Fibroblast of lung (primary cell): ENCODE results near the gene UHRF2. TPM values are rescaled to one million over a fixed set of nuclear protein-coding genes. Genes with fewer than 3 reads are reported as not detected.

Source experiments
- DNase-seq, 2 donors: peaks; one replicate each; pipeline versions ENCODE4 v3.0.0 to v3.0.0-alpha.2; 2010; ENCODE audit warnings: low read depth in 2 of 2
- H2AFZ ChIP-seq: 2 replicates; pipeline ENCODE4 v1.5.1; 2012; ENCODE audit warnings: low read length, control low read depth, inconsistent platforms
- H3K27ac ChIP-seq: 2 replicates; pipeline ENCODE4 v1.5.1; 2011; ENCODE audit warnings: low read length, control low read depth; ENCODE audit not compliant: insufficient read depth
- H3K27me3 ChIP-seq: 2 replicates; pipeline ENCODE4 v1.5.1; 2011; ENCODE audit warnings: mild to moderate bottlenecking, low read length; ENCODE audit not compliant: control insufficient read depth, insufficient read depth
- H3K36me3 ChIP-seq: 2 replicates; pipeline ENCODE4 v1.5.1; 2011; ENCODE audit warnings: low read length; ENCODE audit not compliant: control insufficient read depth, insufficient read depth
- H3K4me1 ChIP-seq: 2 replicates; pipeline ENCODE4 v1.5.1; 2011; ENCODE audit warnings: low read length; ENCODE audit not compliant: control insufficient read depth, insufficient read depth; ENCODE audit errors: extremely low read depth
- H3K4me2 ChIP-seq: 2 replicates; pipeline ENCODE4 v1.5.1; 2011; ENCODE audit warnings: low read length, control low read depth; ENCODE audit not compliant: insufficient read depth; ENCODE audit errors: extremely low read depth
- H3K4me3 ChIP-seq, 4 experiments: fragments of 200-600 bp in 1 of 4; sonication (generic) in 1 of 4; replicated peaks in 1 of 4; 2 replicates each; pipeline ENCODE4 v1.5.1; 2011 to 2016; ENCODE audit warnings: low read length in 4 of 4, low read depth in 3 of 4, mild to moderate bottlenecking in 3 of 4, control low read depth in 2 of 4, inconsistent platforms in 1 of 4, mixed read lengths in 1 of 4; ENCODE audit not compliant: insufficient read depth in 1 of 4; ENCODE audit errors: control extremely low read depth in 1 of 4
- H3K79me2 ChIP-seq: 2 replicates; pipeline ENCODE4 v1.5.1; 2012; ENCODE audit warnings: mild to moderate bottlenecking, low read length, inconsistent platforms; ENCODE audit not compliant: control insufficient read depth, insufficient read depth
- H3K9ac ChIP-seq: 2 replicates; pipeline ENCODE4 v1.5.1; 2011; ENCODE audit warnings: mild to moderate bottlenecking, low read length, control low read depth; ENCODE audit not compliant: insufficient read depth
- H3K9me3 ChIP-seq: 2 replicates; pipeline ENCODE4 v1.5.1; 2012; ENCODE audit warnings: low read depth, low read length; ENCODE audit not compliant: control insufficient read depth, insufficient read depth
- H4K20me1 ChIP-seq: 2 replicates; pipeline ENCODE4 v1.5.1; 2011; ENCODE audit warnings: low read length; ENCODE audit not compliant: control insufficient read depth, insufficient read depth; ENCODE audit errors: extremely low read depth
- EZH2 ChIP-seq: IDR thresholded peaks from 2 replicates; pipeline ENCODE4 v1.5.1; 2012; ENCODE audit warnings: low read length, control low read depth, mild to moderate bottlenecking; ENCODE audit errors: missing control alignments
- polyA plus RNA-seq, 2 donors: library from polyadenylated mRNA; depleted of rRNA in 1 of 2; stranded (reverse) in 1 of 2; unstranded in 1 of 2; fragments of >200 nt; gene quantifications; 2 replicates each; pipeline ENCODE4 v1.2.1, GENCODE V29; 2011 to 2012; ENCODE audit warnings: missing spikeins in 1 of 2
- total RNA-seq: library from RNA; depleted of rRNA; stranded (reverse); fragments of >200 nt; gene quantifications from 2 replicates; pipeline ENCODE4 v1.2.1, GENCODE V29; 2014
- TF ChIP-seq, protein P1 (sequence below), 2 donors: IDR thresholded peaks in 1 of 2; conservative IDR thresholded peaks in 1 of 2; 1 replicate in 1 of 2; 2 replicates in 1 of 2; pipeline ENCODE4 v1.5.1; 2011 to 2012; ENCODE audit warnings: low read length in 2 of 2, control low read depth in 1 of 2, inconsistent platforms in 1 of 2, low read depth in 1 of 2, mild to moderate bottlenecking in 1 of 2

The UHRF2 gene
- total and polyA plus RNA-seq, 2 donors (not counting 1 experiment from before 2014, with no cell fraction given): 28.8 to 81.7 TPM

DNA sequence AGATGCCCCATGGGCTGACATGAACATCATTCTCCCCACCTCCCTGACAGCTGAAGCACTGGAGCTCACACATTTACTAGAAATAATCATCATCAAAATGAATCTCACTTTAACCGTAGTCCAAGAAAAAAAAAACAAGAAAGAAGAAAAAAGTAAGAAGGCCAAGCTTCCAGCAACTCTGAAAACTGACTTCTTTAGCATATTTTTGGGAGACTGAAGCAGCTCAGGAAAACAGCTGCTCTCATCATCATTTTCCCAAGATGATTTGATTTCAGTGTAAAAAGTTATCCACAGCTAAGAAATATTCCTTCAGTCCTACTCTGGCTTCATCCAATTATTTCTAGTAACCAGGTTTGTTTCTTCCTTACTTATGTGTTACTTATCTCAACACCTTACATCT is 140.9 kb downstream of the UHRF2 start:
- Histone ChIP-seq H3K4me1 (peaks cover 9% of the 10 kb centered on the region), H3K27ac (no peak overlapping the region), H3K36me3 (no peaks in the 10 kb centered on the region), H3K9me3 (no peaks in the 10 kb centered on the region), H3K79me2 (no peaks in the 10 kb centered on the region), H3K9ac (no peak overlapping the region), H4K20me1 (no peaks in the 10 kb centered on the region), H2AFZ (no peak overlapping the region), H3K4me2 (no peak overlapping the region), H3K4me3 (no peak overlapping the region), H3K27me3 (no peaks in the 10 kb centered on the region)
- TF ChIP-seq EZH2: no peak
- TF ChIP-seq, protein P1, sequence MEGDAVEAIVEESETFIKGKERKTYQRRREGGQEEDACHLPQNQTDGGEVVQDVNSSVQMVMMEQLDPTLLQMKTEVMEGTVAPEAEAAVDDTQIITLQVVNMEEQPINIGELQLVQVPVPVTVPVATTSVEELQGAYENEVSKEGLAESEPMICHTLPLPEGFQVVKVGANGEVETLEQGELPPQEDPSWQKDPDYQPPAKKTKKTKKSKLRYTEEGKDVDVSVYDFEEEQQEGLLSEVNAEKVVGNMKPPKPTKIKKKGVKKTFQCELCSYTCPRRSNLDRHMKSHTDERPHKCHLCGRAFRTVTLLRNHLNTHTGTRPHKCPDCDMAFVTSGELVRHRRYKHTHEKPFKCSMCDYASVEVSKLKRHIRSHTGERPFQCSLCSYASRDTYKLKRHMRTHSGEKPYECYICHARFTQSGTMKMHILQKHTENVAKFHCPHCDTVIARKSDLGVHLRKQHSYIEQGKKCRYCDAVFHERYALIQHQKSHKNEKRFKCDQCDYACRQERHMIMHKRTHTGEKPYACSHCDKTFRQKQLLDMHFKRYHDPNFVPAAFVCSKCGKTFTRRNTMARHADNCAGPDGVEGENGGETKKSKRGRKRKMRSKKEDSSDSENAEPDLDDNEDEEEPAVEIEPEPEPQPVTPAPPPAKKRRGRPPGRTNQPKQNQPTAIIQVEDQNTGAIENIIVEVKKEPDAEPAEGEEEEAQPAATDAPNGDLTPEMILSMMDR (conservative IDR thresholded peaks at IDR 0.05 in 1 of 2, IDR thresholded peaks at IDR 0.05 in 1 of 2; ENCODE audit: low read depth in 1 of 2, low read length in 2 of 2): no peak
- no peak for DNase-seq

Other genes with a start within 250 kb of the UHRF2 start
- gene IL33, start 197.4 kb upstream of the UHRF2 start, total RNA-seq: 1.3 and 19.3 TPM in 2 replicates
- 2.0 and 6.5 TPM in 2 replicates for gene IL33, start 197.4 kb upstream of the UHRF2 start, polyA plus RNA-seq
- not detected in 2 replicates for gene TPD52L3, start 84.8 kb upstream of the UHRF2 start, total RNA-seq
- not detected in 2 replicates for gene TPD52L3, start 84.8 kb upstream of the UHRF2 start, polyA plus RNA-seq
- gene GLDC, start 232.5 kb downstream of the UHRF2 start, total RNA-seq: 0.51 and 0.83 TPM in 2 replicates
- 0.45 and 0.73 TPM in 2 replicates for gene GLDC, start 232.5 kb downstream of the UHRF2 start, polyA plus RNA-seq